GF-D8 (cell line): ENCODE measurements around the gene EIF3L.

Experiments
- DNase-seq: peaks from one replicate; lab custom pipeline; 2025; lab: John Stamatoyannopoulos, UW

EIF3L gene

GRCh38 chr22:37927637-37927936 lies 78.4 kb downstream of the EIF3L start:
- DNase-seq, result no peak

DNA sequence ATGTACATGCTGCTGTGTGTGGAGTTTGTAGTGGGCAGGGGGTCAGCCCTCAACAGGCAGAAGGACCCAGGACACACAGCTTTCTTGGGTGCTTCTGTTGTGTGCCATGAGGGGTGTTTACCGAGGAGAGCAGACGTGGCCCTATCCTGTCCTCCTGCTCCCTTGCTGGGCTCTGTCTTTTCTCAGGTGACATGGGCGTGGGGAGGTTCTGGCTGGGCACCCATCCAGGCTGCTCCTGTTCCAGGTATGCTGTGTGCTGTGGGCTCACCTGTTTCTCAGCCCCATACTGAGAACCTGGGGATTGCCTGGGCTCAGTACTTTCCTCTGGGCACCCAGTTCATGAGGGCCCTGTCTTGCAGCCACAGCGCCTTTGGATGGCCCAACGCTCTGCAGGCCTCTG lies 80.2 kb downstream of the EIF3L start:
- no peak for DNase-seq

- DNase-seq, result no peak
These were observed 81.2 kb downstream of the EIF3L start for GRCh38 chr22:37930270-37930951.

- DNase-seq, result no peak
These were observed 81.8 kb downstream of the EIF3L start for GRCh38 chr22:37930952-37931440.

DNA sequence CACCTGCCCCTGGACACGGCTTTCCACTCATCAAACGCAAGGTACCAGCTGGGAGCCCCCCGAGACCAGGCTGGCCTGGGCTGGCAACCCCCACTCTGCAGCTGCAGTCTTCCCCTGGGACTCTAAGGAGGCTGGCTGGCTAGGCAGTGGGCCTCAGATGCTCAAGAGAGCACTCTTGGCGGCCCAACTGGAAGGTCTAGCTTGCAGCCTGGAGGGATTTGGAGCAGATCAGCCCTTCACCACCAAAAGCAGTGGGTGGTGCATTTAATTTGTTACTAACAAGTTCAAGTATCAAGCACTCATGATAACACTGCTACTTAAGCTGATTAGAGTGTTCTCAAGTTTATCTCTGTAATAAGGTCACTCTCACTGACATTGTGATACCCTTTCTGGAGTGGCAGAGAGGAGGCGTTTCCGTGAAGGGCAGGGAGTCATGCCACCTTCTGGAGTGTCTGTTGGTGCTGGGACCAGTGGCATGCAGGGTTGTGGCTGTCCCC lies 82.7 kb downstream of the EIF3L start:
- no peak for DNase-seq

GRCh38 chr22:37932401-37932800 lies 83.2 kb downstream of the EIF3L start:
- DNase-seq, result no peak

DNA sequence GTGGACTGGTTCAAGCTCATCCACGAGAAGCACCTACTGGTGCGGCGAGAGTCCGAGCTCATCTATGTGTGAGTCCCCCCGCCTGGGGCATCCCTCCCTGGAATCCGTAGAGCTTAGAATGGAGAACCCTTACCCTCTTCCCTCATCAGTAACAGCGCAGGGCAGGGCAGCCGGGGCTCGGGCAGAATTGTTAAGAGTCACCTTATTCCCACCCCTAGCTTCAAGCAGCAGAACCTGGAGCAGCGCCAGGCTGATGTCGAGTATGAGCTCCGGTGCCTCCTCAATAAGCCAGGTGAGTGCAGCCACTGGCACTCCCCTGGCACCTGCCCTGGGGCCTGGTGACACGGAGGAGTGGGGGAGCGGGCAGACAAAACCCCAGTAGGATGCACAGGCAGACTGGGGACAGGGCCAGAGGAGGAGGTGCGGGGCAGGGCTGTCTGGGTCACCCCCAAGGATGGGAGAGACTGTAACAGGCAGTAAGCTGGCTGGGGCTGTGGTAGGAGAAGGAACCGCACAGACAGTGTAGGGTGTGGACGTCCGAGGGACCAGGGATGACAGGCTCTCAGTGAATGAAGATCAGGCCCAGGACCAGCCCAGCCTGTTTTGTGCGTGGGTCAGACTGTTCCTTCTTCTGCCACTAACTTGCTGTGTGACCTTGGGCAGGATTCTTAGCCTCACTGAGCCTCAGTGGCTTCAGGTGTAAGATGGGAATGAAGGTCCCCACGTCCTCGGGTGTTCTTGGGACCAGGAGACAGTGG lies 83.8 kb downstream of the EIF3L start:
- DNase-seq, result no peak

DNA sequence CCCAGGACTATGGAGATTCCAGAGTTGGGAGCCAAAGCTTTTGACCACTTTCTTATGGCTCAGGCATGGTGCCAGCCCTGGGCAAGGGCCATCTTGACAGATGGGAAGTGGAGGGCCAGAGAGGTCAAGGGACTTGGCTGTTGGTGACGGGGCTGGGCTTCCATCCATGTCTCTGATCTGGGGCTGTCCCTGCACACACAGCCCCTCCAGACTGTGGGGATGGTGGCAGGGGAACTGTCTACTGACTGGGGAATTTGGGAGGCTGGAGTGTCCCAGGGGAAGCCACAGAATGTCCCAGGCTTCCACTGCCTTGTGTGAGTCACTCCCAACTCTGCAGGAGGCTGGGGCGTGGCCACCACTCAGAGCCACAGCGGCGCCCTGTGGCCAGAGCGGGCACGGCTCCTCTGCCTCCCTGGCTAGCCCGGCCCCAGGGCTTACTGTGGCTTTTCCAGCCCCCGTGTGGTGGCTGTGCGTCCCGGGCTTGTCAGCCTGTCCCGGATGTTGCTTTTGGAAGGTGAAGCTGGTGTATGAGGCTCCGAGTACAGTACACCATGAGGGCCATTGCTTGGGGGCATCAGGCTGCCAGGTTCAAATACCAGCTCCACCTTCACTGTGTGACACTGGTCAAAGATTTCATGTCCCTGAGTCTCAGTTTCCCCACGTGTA lies 84.6 kb downstream of the EIF3L start:
- peak; percentile 53 for DNase-seq
